B cell (primary cell): ENCODE results near the gene SAC3D1.

Experiments used
- EZH2 ChIP-seq: IDR thresholded peaks from 2 replicates; pipeline ENCODE4 v1.6.1; 2012; ENCODE audit warnings: borderline replicate concordance, low read depth, mild to moderate bottlenecking, moderate library complexity, low read length; ENCODE audit not compliant: insufficient read depth, poor library complexity, severe bottlenecking
- TF ChIP-seq, protein P1 (sequence below): fragments of 200-600 bp; IDR thresholded peaks from one replicate; pipeline ENCODE4 v1.8.0; 2022; ENCODE audit warnings: antibody characterized with exemption, mild to moderate bottlenecking

DNA sequence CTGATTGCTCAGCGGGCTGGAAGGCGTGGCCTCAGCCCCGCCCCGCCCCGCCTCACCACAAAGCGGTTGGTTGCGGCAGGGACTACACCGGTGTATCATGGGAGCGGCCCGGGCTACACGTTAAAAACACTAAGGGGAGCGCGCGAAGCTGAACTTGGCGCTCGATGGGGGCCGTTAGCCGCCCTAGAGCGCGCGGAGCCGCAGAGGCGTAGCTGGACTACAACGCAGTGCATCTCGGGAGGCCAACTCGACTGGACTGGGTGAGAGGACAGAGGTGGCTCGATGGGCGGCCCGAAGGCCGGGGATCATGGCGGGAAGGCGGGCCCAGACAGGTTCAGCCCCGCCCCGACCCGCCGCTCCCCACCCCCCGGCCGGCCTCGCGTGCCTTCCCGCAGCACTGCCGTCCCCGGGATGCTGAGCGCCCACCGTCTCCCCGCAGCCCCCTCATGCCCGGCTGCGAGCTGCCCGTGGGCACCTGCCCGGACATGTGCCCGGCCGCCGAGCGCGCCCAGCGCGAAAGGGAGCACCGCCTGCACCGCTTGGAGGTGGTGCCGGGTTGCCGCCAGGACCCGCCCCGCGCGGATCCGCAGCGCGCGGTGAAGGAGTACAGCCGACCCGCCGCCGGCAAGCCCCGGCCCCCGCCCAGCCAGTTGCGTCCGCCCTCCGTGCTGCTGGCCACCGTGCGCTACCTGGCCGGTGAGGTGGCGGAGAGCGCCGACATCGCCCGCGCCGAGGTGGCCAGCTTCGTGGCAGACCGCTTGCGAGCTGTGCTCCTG lies at the start of gene SAC3D1:
- TF ChIP-seq, protein P1, sequence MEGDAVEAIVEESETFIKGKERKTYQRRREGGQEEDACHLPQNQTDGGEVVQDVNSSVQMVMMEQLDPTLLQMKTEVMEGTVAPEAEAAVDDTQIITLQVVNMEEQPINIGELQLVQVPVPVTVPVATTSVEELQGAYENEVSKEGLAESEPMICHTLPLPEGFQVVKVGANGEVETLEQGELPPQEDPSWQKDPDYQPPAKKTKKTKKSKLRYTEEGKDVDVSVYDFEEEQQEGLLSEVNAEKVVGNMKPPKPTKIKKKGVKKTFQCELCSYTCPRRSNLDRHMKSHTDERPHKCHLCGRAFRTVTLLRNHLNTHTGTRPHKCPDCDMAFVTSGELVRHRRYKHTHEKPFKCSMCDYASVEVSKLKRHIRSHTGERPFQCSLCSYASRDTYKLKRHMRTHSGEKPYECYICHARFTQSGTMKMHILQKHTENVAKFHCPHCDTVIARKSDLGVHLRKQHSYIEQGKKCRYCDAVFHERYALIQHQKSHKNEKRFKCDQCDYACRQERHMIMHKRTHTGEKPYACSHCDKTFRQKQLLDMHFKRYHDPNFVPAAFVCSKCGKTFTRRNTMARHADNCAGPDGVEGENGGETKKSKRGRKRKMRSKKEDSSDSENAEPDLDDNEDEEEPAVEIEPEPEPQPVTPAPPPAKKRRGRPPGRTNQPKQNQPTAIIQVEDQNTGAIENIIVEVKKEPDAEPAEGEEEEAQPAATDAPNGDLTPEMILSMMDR: no peak
- no peak for TF ChIP-seq EZH2
